GM12873 (cell line): ENCODE results near the gene RTN4IP1.

Source experiments
- TF ChIP-seq, protein P1 (sequence below): IDR thresholded peaks from 2 replicates; pipeline ENCODE4 v1.5.1; 2012; ENCODE audit warnings: low read depth, mild to moderate bottlenecking, moderate library complexity, low read length, control low read depth; ENCODE audit not compliant: insufficient read depth; ENCODE audit errors: missing control alignments

The RTN4IP1 gene

DNA sequence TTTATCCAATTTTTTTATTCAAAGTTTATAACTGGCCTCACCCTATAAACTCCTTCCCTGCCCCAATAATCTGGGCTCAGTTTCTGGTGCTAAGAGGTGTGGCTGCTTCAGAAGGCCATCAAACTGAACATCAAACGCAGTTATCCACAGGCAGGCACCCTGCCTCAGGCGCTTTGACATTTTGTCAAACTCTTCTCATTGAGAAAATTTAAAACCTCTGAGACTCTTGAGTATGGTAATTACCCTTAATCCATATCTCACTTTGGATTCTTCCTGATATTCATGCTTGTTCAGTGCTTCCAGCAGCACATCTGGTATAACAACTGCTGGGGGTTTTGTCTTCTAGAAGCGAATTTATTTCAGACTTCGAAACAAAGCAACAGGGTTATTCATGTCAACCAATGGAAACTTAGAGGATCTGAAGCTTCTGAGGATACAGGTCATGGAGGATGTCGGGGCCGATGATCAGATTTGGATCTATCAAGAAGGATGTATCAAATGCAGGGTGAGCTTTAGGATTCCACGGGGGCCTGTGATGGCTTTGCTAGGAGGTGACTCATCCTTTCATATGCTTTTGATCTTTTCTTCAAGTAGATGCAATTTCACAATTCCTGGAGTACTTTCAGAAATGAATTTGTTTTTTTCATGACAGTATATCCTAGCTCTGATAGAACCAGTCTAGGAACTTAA, 68.2 kb downstream of the RTN4IP1 start:
- TF ChIP-seq, protein P1, sequence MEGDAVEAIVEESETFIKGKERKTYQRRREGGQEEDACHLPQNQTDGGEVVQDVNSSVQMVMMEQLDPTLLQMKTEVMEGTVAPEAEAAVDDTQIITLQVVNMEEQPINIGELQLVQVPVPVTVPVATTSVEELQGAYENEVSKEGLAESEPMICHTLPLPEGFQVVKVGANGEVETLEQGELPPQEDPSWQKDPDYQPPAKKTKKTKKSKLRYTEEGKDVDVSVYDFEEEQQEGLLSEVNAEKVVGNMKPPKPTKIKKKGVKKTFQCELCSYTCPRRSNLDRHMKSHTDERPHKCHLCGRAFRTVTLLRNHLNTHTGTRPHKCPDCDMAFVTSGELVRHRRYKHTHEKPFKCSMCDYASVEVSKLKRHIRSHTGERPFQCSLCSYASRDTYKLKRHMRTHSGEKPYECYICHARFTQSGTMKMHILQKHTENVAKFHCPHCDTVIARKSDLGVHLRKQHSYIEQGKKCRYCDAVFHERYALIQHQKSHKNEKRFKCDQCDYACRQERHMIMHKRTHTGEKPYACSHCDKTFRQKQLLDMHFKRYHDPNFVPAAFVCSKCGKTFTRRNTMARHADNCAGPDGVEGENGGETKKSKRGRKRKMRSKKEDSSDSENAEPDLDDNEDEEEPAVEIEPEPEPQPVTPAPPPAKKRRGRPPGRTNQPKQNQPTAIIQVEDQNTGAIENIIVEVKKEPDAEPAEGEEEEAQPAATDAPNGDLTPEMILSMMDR: no peak

DNA sequence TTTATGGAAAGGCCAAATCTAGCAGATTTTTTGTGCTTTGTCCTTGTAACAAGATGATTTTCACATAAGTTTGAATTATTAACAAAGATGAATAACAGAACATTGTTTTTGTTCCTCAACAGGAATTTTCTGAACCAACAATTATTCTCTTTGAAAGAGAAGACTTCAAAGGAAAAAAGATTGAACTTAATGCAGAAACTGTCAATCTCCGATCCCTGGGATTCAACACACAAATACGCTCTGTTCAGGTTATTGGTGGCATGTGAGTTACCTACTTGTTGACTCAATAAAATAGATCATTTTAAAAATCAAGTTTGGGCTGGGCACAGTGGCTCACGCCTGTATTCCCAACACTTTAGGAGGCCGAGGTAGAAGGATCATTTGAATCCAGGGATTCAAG, 70.9 kb downstream of the RTN4IP1 start:
- TF ChIP-seq, protein P1: no peak

DNA sequence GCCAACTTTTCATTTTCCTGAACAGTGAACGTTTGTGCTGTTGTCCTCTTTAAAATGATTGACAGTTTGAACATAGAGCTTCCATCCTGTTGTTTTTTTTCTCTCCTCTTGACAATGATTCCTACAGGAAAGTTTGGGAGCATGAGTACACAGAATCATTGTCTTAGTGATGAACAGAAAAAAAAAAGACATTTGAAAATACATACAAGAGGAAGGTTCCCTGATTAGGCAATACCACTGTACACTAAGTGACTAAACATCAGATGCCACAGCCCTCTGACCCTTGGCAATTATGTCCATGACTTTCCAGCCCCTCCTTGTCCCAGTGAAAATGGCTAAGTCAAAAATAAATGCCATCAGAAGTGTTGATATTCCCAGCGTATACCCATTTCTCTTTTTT, 71.5 kb downstream of the RTN4IP1 start:
- TF ChIP-seq, protein P1: no peak

DNA sequence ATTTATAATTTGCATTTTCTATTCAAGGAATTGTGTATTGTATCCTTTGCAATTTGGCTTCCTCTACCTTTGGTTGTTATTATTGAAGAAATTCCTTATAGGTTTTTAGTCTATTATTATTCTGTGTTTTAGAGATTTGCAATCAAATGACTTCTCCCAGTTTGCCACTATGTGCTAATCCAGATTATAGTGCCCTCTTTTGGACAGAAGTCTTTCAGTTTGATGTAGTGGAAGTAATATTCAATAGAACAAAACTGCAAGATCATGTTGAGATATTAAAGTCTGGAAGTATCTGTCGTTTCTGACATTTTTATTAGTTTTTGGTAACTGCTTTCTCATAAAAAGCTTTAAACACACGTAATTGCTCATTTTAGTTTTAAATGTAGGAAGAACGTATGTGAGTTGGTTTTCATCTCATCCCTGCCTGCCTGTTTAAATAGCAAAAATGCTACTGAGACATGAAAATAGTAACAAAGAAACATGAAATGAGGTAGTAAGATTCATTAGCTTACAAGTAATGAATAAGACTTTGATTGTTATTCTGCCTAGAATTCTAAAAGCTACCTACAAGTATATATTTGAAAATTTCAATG, 72.8 kb downstream of the RTN4IP1 start:
- TF ChIP-seq, protein P1: peak; percentile 16

DNA sequence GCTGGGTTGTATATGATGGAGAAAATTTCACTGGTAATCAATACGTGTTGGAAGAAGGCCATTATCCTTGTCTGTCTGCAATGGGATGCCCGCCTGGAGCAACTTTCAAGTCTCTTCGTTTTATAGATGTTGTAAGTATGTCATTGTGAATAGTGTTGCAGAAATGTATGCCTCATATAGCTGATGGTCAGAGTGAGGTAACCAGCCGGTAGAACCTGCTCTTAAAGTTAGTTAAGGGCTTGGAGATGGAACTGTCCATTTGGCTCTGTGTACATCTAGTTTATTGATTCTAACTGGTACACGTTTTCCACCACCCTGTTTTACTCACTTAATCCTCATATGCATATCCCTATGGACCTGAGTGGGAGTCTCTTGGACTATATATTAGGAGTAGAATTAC, 73.5 kb downstream of the RTN4IP1 start:
- TF ChIP-seq, protein P1: no peak

DNA sequence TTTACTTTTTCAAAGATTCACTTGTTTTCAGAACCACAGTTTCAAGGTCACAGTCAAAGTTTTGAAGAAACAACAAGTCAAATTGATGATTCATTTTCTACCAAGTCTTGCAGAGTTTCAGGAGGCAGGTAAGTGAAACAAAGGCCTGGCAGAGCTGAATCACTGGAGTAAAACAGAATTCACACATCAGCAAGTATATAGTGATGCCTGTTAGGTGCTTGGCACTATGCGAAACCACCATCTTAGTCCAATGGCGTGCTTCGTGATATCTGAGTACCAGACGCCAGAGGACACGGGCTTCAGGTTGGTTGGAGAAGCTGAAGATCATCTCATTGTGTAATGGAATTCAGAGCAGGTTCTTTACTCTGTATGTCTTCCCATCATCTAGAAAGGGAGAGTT, 75.9 kb downstream of the RTN4IP1 start:
- TF ChIP-seq, protein P1: no peak

DNA sequence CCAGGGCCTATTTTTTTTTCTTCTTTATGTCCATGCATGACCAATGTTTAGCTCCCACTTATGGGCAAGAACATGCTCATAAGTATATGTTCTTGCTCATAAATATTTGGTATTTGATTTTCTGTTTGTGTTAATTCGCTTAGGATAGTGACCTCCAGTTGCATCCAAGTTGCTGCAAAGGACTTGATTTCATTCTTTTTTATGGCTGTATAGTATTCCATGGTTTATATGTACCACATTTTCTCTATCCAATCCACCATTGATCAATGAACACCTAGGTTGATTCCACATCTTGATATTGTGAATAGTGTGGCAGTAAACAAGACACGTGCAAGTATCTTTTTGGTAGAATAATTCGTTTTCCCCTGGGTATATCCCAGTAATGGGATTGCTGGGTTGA, 78.1 kb downstream of the RTN4IP1 start:
- TF ChIP-seq, protein P1: no peak
